Endothelial cell of umbilical vein (primary cell): ENCODE measurements around the gene HIPK1. TPM values are rescaled to one million over a fixed set of nuclear protein-coding genes. Genes with fewer than 3 reads are reported as not detected.

Source experiments
- BruUV-seq: library from RNA; stranded (reverse); fragments of 400-500 nt; replicated peaks from 2 replicates; lab custom pipeline; 2021; lab: Mats Ljungman, UMichigan
- CTCF ChIA-PET: fragments of 300-600, 350-600 bp; sonication (Branson Sonifier 250); formaldehyde crosslinking; loops from one replicate; lab custom pipeline; 2021; ENCODE audit warnings: antibody characterized with exemption, inconsistent platforms; lab: Charles Lee
- POLR2A ChIA-PET: fragments of 300-600, 350-600 bp; sonication (Branson Sonifier 250); formaldehyde crosslinking; loops from one replicate; lab custom pipeline; 2021; ENCODE audit warnings: antibody characterized with exemption, inconsistent platforms; lab: Charles Lee
- DNase-seq: peaks from one replicate; pipeline ENCODE4 v3.0.0-alpha.2; 2011; ENCODE audit warnings: low read depth, low spot score
- FAIRE-seq: peaks from 2 replicates; lab custom pipeline; 2011; peaks lifted over from hg19 to GRCh38; lab: Jason Lieb, UNC
- H2AFZ ChIP-seq: 2 replicates; pipeline ENCODE4 v1.6.0; 2012; ENCODE audit warnings: low read depth, low read length, control low read depth, inconsistent platforms
- H3K27ac ChIP-seq: 2 replicates; pipeline ENCODE4 v1.5.1; 2011; ENCODE audit warnings: low read depth, mild to moderate bottlenecking, control low read depth, low read length, moderate library complexity; ENCODE audit not compliant: insufficient read depth
- H3K27me3 ChIP-seq, 2 experiments: 2 replicates each; pipeline versions ENCODE4 v1.6.0 to v1.6.1; 2011; ENCODE audit warnings: low read length in 2 of 2, mixed read lengths in 1 of 2; ENCODE audit not compliant: control insufficient read depth in 2 of 2, insufficient read depth in 2 of 2
- H3K36me3 ChIP-seq, 2 experiments: 2 replicates in 1 of 2; 3 replicates in 1 of 2; pipeline ENCODE4 v1.5.1; 2011; ENCODE audit warnings: low read length in 2 of 2, mild to moderate bottlenecking in 1 of 2, moderate library complexity in 1 of 2; ENCODE audit not compliant: control insufficient read depth in 2 of 2, insufficient read depth in 2 of 2; ENCODE audit errors: extremely low read depth in 1 of 2
- H3K4me1 ChIP-seq: 3 replicates; pipeline ENCODE4 v1.5.1; 2011; ENCODE audit warnings: mild to moderate bottlenecking, low read length; ENCODE audit not compliant: control insufficient read depth, insufficient read depth; ENCODE audit errors: extremely low read depth
- H3K4me2 ChIP-seq: 2 replicates; pipeline ENCODE4 v1.6.1; 2011; ENCODE audit warnings: low read length, control low read depth, mixed read lengths; ENCODE audit not compliant: insufficient read depth
- H3K4me3 ChIP-seq, 3 experiments: fragments of 200-600 bp in 1 of 3; sonication (generic), shearing (Covaris generic) in 1 of 3; replicated peaks in 1 of 3; 2 replicates each; pipeline ENCODE4 v1.5.1; 2011 to 2016; ENCODE audit warnings: control low read depth in 3 of 3, low read length in 3 of 3, mild to moderate bottlenecking in 2 of 3, inconsistent platforms in 1 of 3, low read depth in 1 of 3, moderate library complexity in 1 of 3; ENCODE audit not compliant: insufficient read depth in 1 of 3
- H3K79me2 ChIP-seq: 2 replicates; pipeline ENCODE4 v1.6.0; 2012; ENCODE audit warnings: low read length, inconsistent platforms; ENCODE audit not compliant: control insufficient read depth, insufficient read depth
- H3K9ac ChIP-seq: replicated peaks from 2 replicates; pipeline ENCODE3; 2011; ENCODE audit warnings: low read length, control low read depth; ENCODE audit not compliant: insufficient read depth; ENCODE audit errors: extremely low read depth
- H3K9me1 ChIP-seq: replicated peaks from 3 replicates; pipeline ENCODE4 v1.6.0; 2011; ENCODE audit warnings: mild to moderate bottlenecking, low read length; ENCODE audit not compliant: control insufficient read depth, insufficient read depth; ENCODE audit errors: extremely low read depth
- H3K9me3 ChIP-seq: replicated peaks from 2 replicates; pipeline ENCODE4 v1.5.1; 2012; ENCODE audit warnings: low read length, inconsistent platforms; ENCODE audit not compliant: control insufficient read depth, insufficient read depth
- H4K20me1 ChIP-seq: replicated peaks from 2 replicates; pipeline ENCODE3; 2011; ENCODE audit warnings: mild to moderate bottlenecking, low read length; ENCODE audit not compliant: control insufficient read depth, insufficient read depth; ENCODE audit errors: extremely low read depth
- EZH2 ChIP-seq: IDR thresholded peaks from 2 replicates; pipeline ENCODE4 v1.6.1; 2012; ENCODE audit warnings: borderline replicate concordance, low read depth, mild to moderate bottlenecking, moderate library complexity, low read length, inconsistent platforms; ENCODE audit not compliant: severe bottlenecking
- FOS ChIP-seq: IDR thresholded peaks from 2 replicates; pipeline ENCODE4 v1.6.1; 2011; ENCODE audit warnings: mild to moderate bottlenecking, low read length, moderate library complexity, borderline replicate concordance; ENCODE audit not compliant: insufficient read depth
- GATA2 ChIP-seq: IDR thresholded peaks from 2 replicates; pipeline ENCODE4 v1.7.0; 2011; ENCODE audit warnings: low read depth, mild to moderate bottlenecking, moderate library complexity, mixed read lengths, low read length; ENCODE audit not compliant: insufficient read length, insufficient read depth
- JUN ChIP-seq: IDR thresholded peaks from 2 replicates; pipeline ENCODE4 v1.6.1; 2011; ENCODE audit warnings: borderline replicate concordance, low read depth; ENCODE audit not compliant: insufficient read length, insufficient read depth
- MYC ChIP-seq: IDR thresholded peaks from one replicate; pipeline ENCODE4 v1.6.1; 2011; ENCODE audit warnings: mild to moderate bottlenecking, low read depth, low read length
- POLR2A ChIP-seq: IDR thresholded peaks from 2 replicates; pipeline ENCODE4 v1.6.1; 2012; ENCODE audit warnings: low read depth, mild to moderate bottlenecking, control low read depth, low read length
- POLR2AphosphoS5 ChIP-seq: IDR thresholded peaks from 2 replicates; pipeline ENCODE4 v1.6.1; 2012; ENCODE audit warnings: low read depth, mild to moderate bottlenecking, control low read depth, low read length, moderate library complexity; ENCODE audit not compliant: insufficient read depth
- dilution Hi-C: fragments of 300-500 bp; cut with MboI; formaldehyde crosslinking; loops from one replicate; pipeline ENCODE4 v1.15.0; 2019; ENCODE audit warnings: low sequenced_read_pairs; ENCODE audit not compliant: extremely low pct_ligation_motif_present
- intact Hi-C: fragments of 100-400 bp; cut with micrococcal nuclease; formaldehyde crosslinking; loops from one replicate; pipeline ENCODE4 v1.10.0; 2022
- polyA plus RNA-seq, 4 experiments: library from polyadenylated mRNA; depleted of rRNA in 3 of 4; stranded (reverse) in 3 of 4; unstranded in 1 of 4; fragments of >200 nt; gene quantifications; 2 replicates each; pipeline versions ENCODE4 v1.2.1 to v1.2.3, GENCODE V29; 2011 to 2012; ENCODE audit warnings: missing spikeins in 1 of 4
- total RNA-seq: library from RNA; stranded (reverse); gene quantifications from 2 replicates; pipeline ENCODE4 v1.2.3, GENCODE V29; 2021
- TF ChIP-seq, protein P1 (sequence below), 2 donors: IDR thresholded peaks; 1 replicate in 1 of 2; 2 replicates in 1 of 2; pipeline ENCODE4 v1.5.1; 2011; ENCODE audit warnings: low read length in 2 of 2, mild to moderate bottlenecking in 2 of 2, moderate library complexity in 2 of 2, control low read depth in 1 of 2, inconsistent platforms in 1 of 2, low read depth in 1 of 2; ENCODE audit not compliant: insufficient read depth in 1 of 2; ENCODE audit errors: extremely low read depth in 1 of 2
- TF ChIP-seq, protein P2 (sequence below): IDR thresholded peaks from 2 replicates; pipeline ENCODE4 v1.6.1; 2011; ENCODE audit not compliant: insufficient read depth, insufficient read length

Gene HIPK1
- total and polyA plus RNA-seq, 2 donors (not counting 3 experiments of a cell fraction or from before 2014, with no cell fraction given), result 39.3 to 56.1 TPM

- H3K9me1 ChIP-seq, result no peaks in the 10 kb centered on the region
- no peak for DNase-seq
- FAIRE-seq, result no peak
- H3K9ac ChIP-seq, result no peak overlapping the region
- no peaks in the 10 kb centered on the region for H3K9me3 ChIP-seq
- ChIA-PET POLR2A (no interaction called here), CTCF (interaction anchor here (0.9 kb wide), 1 partner anchor 12 kb away, joined by 3 read pairs; no protein-coding TSS in a partner anchor)
- no TSS peak for BruUV-seq
- H2AFZ ChIP-seq, result no peak overlapping the region
- TF ChIP-seq POLR2A, result no peak
- TF ChIP-seq EZH2, result no peak
- TF ChIP-seq, protein P1, sequence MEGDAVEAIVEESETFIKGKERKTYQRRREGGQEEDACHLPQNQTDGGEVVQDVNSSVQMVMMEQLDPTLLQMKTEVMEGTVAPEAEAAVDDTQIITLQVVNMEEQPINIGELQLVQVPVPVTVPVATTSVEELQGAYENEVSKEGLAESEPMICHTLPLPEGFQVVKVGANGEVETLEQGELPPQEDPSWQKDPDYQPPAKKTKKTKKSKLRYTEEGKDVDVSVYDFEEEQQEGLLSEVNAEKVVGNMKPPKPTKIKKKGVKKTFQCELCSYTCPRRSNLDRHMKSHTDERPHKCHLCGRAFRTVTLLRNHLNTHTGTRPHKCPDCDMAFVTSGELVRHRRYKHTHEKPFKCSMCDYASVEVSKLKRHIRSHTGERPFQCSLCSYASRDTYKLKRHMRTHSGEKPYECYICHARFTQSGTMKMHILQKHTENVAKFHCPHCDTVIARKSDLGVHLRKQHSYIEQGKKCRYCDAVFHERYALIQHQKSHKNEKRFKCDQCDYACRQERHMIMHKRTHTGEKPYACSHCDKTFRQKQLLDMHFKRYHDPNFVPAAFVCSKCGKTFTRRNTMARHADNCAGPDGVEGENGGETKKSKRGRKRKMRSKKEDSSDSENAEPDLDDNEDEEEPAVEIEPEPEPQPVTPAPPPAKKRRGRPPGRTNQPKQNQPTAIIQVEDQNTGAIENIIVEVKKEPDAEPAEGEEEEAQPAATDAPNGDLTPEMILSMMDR (IDR thresholded peaks at IDR 0.05; ENCODE audit: extremely low read depth in 1 of 2, insufficient read depth in 1 of 2, low read depth in 1 of 2, low read length in 2 of 2), result no peak
- TF ChIP-seq POLR2AphosphoS5, result no peak
- TF ChIP-seq GATA2, result no peak
- TF ChIP-seq MYC, result no peak
- no peak for TF ChIP-seq FOS
- no peak for TF ChIP-seq JUN
- TF ChIP-seq, protein P2, sequence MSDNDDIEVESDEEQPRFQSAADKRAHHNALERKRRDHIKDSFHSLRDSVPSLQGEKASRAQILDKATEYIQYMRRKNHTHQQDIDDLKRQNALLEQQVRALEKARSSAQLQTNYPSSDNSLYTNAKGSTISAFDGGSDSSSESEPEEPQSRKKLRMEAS, result no peak
- intact Hi-C loops, result no loop called here
- no peaks in the 10 kb centered on the region for H4K20me1 ChIP-seq
- H3K27ac ChIP-seq, result no peak overlapping the region
- no peak overlapping the region for H3K4me2 ChIP-seq
- no peak overlapping the region for H3K4me3 ChIP-seq
- H3K4me1 ChIP-seq, result peaks cover 5% of the 10 kb centered on the region
- dilution Hi-C loops, result no loop called here
- no peaks in the 10 kb centered on the region for H3K27me3 ChIP-seq
- H3K79me2 ChIP-seq, result no peaks in the 10 kb centered on the region
- H3K36me3 ChIP-seq, result peaks cover 8 to 11% of the 10 kb centered on the region in 2 experiments
These were observed 35.9 kb upstream of the HIPK1 start for GRCh38 chr1:113893267-113893666.
